H1 (cell line): ENCODE results near the gene FANCE. TPM values are rescaled to one million over a fixed set of nuclear protein-coding genes. Genes with fewer than 3 reads are reported as not detected.

Experiments used
- BRCA1 ChIP-seq: IDR thresholded peaks from 2 replicates; pipeline ENCODE4 v1.6.1; 2012; ENCODE audit warnings: low read depth, low read length, improper control_type of control experiment
- CHD2 ChIP-seq: IDR thresholded peaks from 2 replicates; pipeline ENCODE4 v1.6.1; 2012; ENCODE audit warnings: low read length, improper control_type of control experiment
- CREB1 ChIP-seq: IDR thresholded peaks from 2 replicates; pipeline ENCODE4 v1.6.1; 2012; ENCODE audit warnings: inconsistent platforms
- CTBP2 ChIP-seq: IDR thresholded peaks from 2 replicates; pipeline ENCODE4 v1.7.0; 2011; ENCODE audit warnings: borderline replicate concordance, mild to moderate bottlenecking, moderate library complexity, mixed read lengths, low read length; ENCODE audit not compliant: insufficient read depth, insufficient read length
- FOSL1 ChIP-seq: IDR thresholded peaks from 2 replicates; pipeline ENCODE4 v1.6.1; 2011; ENCODE audit warnings: mild to moderate bottlenecking, low read depth, low read length, moderate library complexity; ENCODE audit not compliant: insufficient read depth
- MAX ChIP-seq: IDR thresholded peaks from 2 replicates; pipeline ENCODE4 v1.6.1; 2012; ENCODE audit warnings: inconsistent platforms
- SP4 ChIP-seq: IDR thresholded peaks from 2 replicates; pipeline ENCODE4 v1.6.1; 2012; ENCODE audit warnings: low read length, inconsistent platforms
- TAF7 ChIP-seq: optimal IDR thresholded peaks from 2 replicates; pipeline ENCODE3; 2011; ENCODE audit warnings: low read depth, mild to moderate bottlenecking, inconsistent platforms, low read length, moderate library complexity, borderline replicate concordance
- TBP ChIP-seq: IDR thresholded peaks from 2 replicates; pipeline ENCODE4 v1.6.1; 2011; ENCODE audit warnings: low read depth, low read length, improper control_type of control experiment
- polyA plus RNA-seq, 7 experiments: library from polyadenylated mRNA; depleted of rRNA in 3 of 7; stranded (reverse) in 5 of 7; unstranded in 2 of 7; fragments of >200 nt in 5 of 7; fragments of 200-250 nt in 2 of 7; gene quantifications; 1 replicate in 5 of 7; 2 replicates in 1 of 7; 4 replicates in 1 of 7; pipeline versions ENCODE4 v1.2.1 to v1.2.3, GENCODE V29; 2011 to 2013; ENCODE audit warnings: missing spikeins in 2 of 7, mixed read lengths in 2 of 7
- total RNA-seq: library from RNA; stranded (reverse); fragmentation: NEBNext Ultra II Directional; extraction: Animal tissue kit (Norgen Biotek cat#: 25700); gene quantifications from 2 replicates; pipeline ENCODE4 v1.2.1, GENCODE V29; 2021

FANCE gene
- total and polyA plus RNA-seq, 2 of the 8 experiments (the other 6 are each of a cell fraction or from before 2014, with no cell fraction given), result 16.1 to 17.0 TPM

GRCh38 chr6:35445691-35446090 is 6.4 kb upstream of the FANCE start (continued):
- TF ChIP-seq FOSL1, result no peak
- no peak for TF ChIP-seq CREB1
- no peak for TF ChIP-seq MAX
- TF ChIP-seq TBP, result no peak
- TF ChIP-seq BRCA1, result no peak
- no peak for TF ChIP-seq CTBP2
- no peak for TF ChIP-seq CHD2
- TF ChIP-seq SP4, result no peak
- TF ChIP-seq TAF7, result no peak
